Posterior vena cava (tissue), 2 donors: ENCODE data around the gene NUP93. TPM values are rescaled to one million over a fixed set of nuclear protein-coding genes. Genes with fewer than 3 reads are reported as not detected.
"Not testable (repeated sequence)": the region's sequence is repeated elsewhere in the genome, so short reads cannot be mapped to it uniquely, and the experiment has no call there.

ENCODE experiments used
- DNase-seq: peaks from one replicate; pipeline ENCODE4 v3.0.0-alpha.2; 2020; ENCODE audit warnings: low spot score
- intact Hi-C, 2 donors: fragments of 100-400 bp; cut with DNase I; formaldehyde crosslinking; loops; one replicate each; pipeline versions ENCODE4 v1.14.1 to v1.14.2; 2022 to 2023
- total RNA-seq, 2 donors: library from RNA; stranded (reverse); fragmentation: NEBNext Ultra II Directional; extraction: Animal tissue kit (Norgen Biotek cat#: 25700); gene quantifications; one replicate each; pipeline ENCODE4 v1.2.1, GENCODE V29; 2021
- donor health status: DM: yes; HTN: yes; CAD: no.
- donor health status: DM: yes; HTN: yes; CAD: no.

NUP93 gene
- total RNA-seq, 2 donors from 2014 or later: 42.8 to 54.7 TPM

DNA sequence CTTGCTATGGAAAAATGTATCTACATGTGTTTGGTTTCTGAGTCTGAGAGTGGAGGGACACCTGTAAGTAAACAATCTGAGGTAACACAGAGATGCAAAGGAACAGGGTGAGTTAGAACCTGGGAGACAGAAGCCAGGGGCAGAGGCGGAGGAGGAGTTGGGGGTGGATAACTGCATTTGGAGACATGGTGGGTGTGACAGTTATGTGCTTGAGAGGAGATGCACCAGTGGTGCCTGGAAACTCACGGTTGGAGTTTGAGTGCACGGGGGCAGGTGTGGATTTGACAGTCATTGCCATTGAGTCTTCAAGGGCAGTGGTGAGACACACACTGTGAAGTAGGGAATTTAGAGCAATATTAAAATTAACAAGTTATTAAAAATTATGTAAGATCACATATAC is 6.5 kb downstream of the NUP93 start:
- no peak for DNase-seq
- intact Hi-C loops: loop anchor here in 1 of 2 donors (10.0 kb wide), 1 partner anchor 72 kb away; the partner anchor contains the start of genes MT1G and MT1H

- intact Hi-C loops: loop anchor here in 1 of 2 donors (10.0 kb wide), 1 partner anchor 73 kb away; the partner anchor contains the start of genes MT1G and MT1H
- no peak for DNase-seq
These were observed 7.6 kb downstream of the NUP93 start for GRCh38 chr16:56737539-56737938.

- no peak for DNase-seq
- intact Hi-C loops: loop anchor here in 1 of 2 donors (10.0 kb wide), 1 partner anchor 73 kb away; the partner anchor contains the start of genes MT1G and MT1H
These were observed 8.3 kb downstream of the NUP93 start for GRCh38 chr16:56738221-56738620.

GRCh38 chr16:56739378-56739777 is 9.4 kb downstream of the NUP93 start:
- intact Hi-C loops: loop anchor here in 1 of 2 donors (10.0 kb wide), 1 partner anchor 75 kb away; the partner anchor contains the start of genes MT1G and MT1H
- not testable (repeated sequence) for DNase-seq

- no peak for DNase-seq
- intact Hi-C loops: no loop called here
These were observed 11.5 kb downstream of the NUP93 start for GRCh38 chr16:56741399-56741798.

- intact Hi-C loops: no loop called here
- no peak for DNase-seq
These were observed 12.4 kb downstream of the NUP93 start for GRCh38 chr16:56742030-56742984.

GRCh38 chr16:56743840-56744239 is 13.9 kb downstream of the NUP93 start:
- DNase-seq: no peak
- intact Hi-C loops: no loop called here

DNA sequence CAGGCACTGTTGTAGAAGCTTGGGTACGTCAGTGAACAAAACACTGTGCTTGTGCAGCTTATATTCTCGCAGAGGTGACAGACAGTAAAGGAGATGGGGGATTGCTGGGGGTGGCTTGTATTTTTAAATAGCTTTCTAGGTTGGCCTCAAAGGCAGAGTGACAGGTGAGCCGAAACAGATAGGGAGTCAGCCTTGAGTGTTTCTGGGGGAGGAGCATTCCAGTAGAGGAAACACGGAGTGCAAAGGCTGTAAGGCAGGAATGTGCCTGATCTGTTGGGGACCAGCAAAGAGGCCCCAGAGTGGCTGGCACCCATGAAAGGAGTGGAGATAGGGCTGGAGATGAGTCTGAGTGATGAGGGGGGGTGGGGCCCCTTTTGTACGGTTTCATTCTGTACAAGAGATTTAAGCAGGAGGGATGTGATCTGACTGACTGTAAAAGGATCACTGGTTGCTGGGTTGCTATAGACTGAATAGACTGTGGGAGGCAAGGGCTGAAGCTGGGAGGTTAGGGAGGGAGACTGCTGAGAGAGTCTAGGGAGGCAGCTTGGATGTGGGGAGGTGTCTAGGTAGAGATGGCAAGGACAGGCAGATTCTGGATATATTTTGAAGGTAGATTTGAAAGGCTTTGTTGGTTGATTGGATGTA is 15.2 kb downstream of the NUP93 start:
- intact Hi-C loops: no loop called here
- no peak for DNase-seq

DNA sequence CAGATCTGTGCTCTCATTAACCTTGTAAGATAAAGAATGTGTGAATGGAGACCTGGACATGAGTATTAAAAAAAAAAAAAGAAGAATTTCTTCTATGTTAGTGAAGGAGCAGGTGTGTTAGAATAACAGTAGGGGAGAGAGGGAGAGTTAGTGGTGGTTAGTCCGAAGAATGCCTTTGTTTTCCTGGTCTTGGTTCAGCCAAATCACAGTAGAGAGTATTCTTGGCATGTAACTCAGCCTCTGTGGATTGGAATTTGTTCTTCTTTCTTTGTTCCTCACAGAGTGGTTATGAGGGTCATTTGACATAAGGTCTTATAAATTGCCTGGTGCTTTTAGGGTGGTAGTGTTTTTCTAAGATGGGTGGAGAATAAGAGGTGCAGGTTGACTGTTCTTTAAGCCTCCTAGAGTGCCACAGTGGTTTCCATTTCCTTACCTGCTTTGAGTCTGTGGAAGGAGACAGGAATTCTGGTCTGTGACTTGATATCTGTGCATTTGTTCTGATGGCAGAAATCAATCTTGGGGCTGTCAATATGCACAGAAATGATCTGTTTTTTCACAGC is 17.6 kb downstream of the NUP93 start:
- intact Hi-C loops: no loop called here
- DNase-seq: no peak

DNA sequence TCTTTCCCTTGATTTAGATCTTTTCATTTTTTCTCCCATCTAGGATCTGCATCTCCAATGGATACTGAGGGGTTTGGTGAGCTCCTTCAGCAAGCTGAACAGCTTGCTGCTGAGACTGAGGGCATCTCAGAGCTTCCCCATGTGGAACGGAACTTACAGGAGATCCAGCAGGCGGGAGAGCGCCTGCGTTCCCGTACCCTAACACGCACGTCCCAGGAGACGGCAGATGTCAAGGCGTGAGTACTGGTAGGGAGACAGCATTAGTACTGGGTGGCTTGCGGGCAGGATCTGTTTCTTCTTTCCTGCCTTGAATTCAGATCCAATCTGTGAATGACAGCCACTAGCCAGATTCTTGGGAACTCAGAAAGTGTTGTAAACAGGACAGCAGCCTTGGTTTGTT is 18.3 kb downstream of the NUP93 start:
- no peak for DNase-seq
- intact Hi-C loops: no loop called here

DNA sequence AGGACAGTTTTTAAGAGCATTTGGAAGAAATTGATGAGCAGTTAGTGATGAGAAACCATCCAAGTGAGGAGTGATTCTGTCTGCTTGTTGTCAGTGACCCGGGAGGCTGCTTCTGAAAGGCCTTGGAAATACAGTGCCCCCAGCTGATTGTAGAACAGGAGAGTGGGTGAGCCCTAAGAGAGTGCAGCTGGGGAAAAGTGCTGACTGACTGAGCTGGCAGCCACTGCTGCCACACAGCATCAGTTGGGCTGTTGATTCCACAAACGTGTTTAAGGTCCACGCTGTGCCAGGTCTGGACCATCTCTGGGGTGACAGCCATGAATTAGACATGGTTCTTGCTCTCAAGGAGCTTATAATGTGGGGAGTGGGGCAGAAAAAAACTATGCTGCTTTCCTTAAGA is 18.9 kb downstream of the NUP93 start:
- intact Hi-C loops: no loop called here
- no peak for DNase-seq

- DNase-seq: no peak
- intact Hi-C loops: no loop called here
These were observed 20.0 kb downstream of the NUP93 start for GRCh38 chr16:56749672-56750491.

GRCh38 chr16:56753410-56753809 is 23.5 kb downstream of the NUP93 start:
- intact Hi-C loops: no loop called here
- DNase-seq: no peak

DNA sequence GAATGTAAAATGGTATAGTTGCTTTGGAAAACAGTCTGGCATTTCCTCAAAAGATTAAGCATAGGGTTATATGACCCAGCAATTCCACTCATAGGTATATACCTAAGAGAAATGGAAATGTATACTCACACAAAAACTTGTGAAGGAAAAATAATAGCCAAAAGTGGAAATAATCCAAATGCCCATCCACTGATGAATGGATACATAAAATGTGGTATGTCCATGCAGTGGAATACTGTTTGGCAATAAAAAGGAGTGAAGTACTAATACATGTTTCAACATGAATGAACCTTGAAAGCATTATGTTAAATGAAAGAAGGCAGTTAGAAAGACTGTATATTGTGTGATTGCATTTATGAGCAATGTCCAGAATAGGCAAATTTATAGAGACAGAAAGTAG is 25.1 kb downstream of the NUP93 start:
- intact Hi-C loops: no loop called here
- DNase-seq: no peak

GRCh38 chr16:56758432-56758831 is 28.5 kb downstream of the NUP93 start:
- DNase-seq: no peak
- intact Hi-C loops: no loop called here

GRCh38 chr16:56758930-56759329 is 29.0 kb downstream of the NUP93 start:
- DNase-seq: no peak
- intact Hi-C loops: no loop called here

GRCh38 chr16:56763291-56763916 is 33.5 kb downstream of the NUP93 start:
- DNase-seq: no peak
- intact Hi-C loops: no loop called here

- intact Hi-C loops: no loop called here
These were observed 34.9 kb downstream of the NUP93 start for GRCh38 chr16:56764835-56765234.

DNA sequence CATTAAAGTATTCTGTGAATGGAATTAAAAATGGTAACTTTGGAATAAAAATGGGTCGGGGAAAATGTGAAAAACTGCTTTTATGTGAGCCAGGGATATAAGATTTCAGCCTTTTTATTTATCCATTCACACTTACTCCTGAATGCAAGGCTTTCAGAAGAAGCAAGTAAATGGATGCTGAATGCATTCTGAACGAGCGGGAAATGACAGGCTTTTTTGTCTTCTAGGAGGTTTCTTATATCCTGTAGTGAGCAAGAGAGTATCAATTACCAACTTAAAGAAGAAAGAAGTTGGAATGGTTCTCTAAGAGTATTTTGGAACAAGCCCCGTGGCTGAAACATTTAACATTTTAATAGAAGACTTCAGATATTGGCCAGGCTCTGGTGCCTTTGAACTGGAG is 36.0 kb downstream of the NUP93 start:
- intact Hi-C loops: no loop called here
- DNase-seq: no peak

More at GRCh38 chr16:56764835-56765234, 34.9 kb downstream of the NUP93 start:
- DNase-seq: no peak
